ENCODE results near the gene SDF2L1.

GRCh38 chr22:21652547-21653545, 10.7 kb downstream of the SDF2L1 start:
- no peak for TF ChIP-seq SUZ12 (IDR thresholded peaks at IDR 0.05; ENCODE audit: extremely low read depth, insufficient read depth, insufficient read length)
- no peak for TF ChIP-seq YY1 (IDR thresholded peaks at IDR 0.05; ENCODE audit: insufficient read depth, insufficient read length)
